Lower leg skin (tissue), 4 donors: ENCODE measurements around the gene USP35. TPM values are rescaled to one million over a fixed set of nuclear protein-coding genes. Genes with fewer than 3 reads are reported as not detected.

ENCODE experiments used
- DNase-seq, 2 donors: peaks; one replicate each; pipeline ENCODE4 v3.0.0-alpha.2; 2019; ENCODE audit warnings: low spot score in 2 of 2
- H3K4me3 ChIP-seq: fragments of 200-600 bp; sonication (generic); 2 replicates; pipeline ENCODE4 v1.5.1; 2017; ENCODE audit warnings: mild to moderate bottlenecking, low read depth; ENCODE audit not compliant: poor library complexity, severe bottlenecking
- POLR2A ChIP-seq, 2 donors: fragments of 450-650 bp; IDR thresholded peaks; one replicate each; pipeline ENCODE4 v1.6.1; 2016 to 2017; ENCODE audit warnings: antibody characterized with exemption in 2 of 2, mild to moderate bottlenecking in 1 of 2, moderate library complexity in 1 of 2
- WGBS, 2 donors: methylation state at CpG; one replicate each; pipeline ENCODE4 v1.1.5; 2018; 5-methylcytosine and 5-hydroxymethylcytosine counted together
- intact Hi-C: fragments of 100-400 bp; cut with DNase I; formaldehyde crosslinking; loops from one replicate; pipeline ENCODE4 v1.15.0; 2023; ENCODE audit warnings: low total_unique reads
- total RNA-seq, 4 donors: library from RNA; depleted of rRNA; stranded (reverse); fragments of >200 nt; gene quantifications; one replicate each; pipeline ENCODE4 v1.1.0, GENCODE V29; 2016
- TF ChIP-seq, protein P1 (sequence below), 3 donors: fragments of 450-650 bp; IDR thresholded peaks; one replicate each; pipeline ENCODE4 v1.5.1; 2016; ENCODE audit warnings: antibody characterized with exemption in 3 of 3, mild to moderate bottlenecking in 3 of 3, moderate library complexity in 2 of 3

The USP35 gene
- total RNA-seq, 4 donors from 2014 or later = 3.0 to 4.0 (median 3.5) TPM

DNA sequence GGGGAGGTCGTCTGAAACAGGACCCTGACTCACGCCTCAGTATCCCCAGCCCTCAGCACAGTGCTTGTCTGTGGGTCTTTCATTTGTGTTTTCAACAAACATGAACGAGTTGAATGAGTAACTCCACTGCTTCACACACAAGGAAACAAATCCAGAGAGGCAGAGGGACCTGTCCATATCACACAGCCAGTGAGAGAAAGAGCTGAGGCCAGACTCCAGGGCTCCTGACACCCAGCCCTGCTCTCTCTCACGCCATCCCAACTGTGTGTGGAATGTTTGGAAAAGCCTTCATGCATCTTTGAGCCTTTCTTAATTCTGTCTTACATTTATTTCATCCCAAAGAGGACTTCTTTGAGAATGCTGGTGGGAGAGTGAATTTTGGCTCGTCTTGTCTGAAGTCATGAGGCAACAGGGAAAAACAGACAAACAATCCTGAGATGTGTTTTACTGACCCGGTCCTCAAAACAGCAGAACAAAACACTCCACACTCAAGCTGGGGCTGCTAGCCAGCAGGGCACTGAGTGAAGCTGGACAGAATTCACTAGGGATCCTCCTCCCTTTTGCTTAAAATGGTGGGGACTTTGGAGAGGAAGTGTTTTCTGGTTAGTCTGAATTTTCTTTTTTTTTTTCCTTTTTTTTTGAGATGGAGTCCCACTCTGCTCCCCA, 29.6 kb upstream of the USP35 start:
- 60 to 68% methylated on average over 6 of the region's 6 CpGs for WGBS, 2 donors
- intact Hi-C loops = no loop called here
- no peak for TF ChIP-seq POLR2A (IDR thresholded peaks at IDR 0.05)
- TF ChIP-seq, protein P1, sequence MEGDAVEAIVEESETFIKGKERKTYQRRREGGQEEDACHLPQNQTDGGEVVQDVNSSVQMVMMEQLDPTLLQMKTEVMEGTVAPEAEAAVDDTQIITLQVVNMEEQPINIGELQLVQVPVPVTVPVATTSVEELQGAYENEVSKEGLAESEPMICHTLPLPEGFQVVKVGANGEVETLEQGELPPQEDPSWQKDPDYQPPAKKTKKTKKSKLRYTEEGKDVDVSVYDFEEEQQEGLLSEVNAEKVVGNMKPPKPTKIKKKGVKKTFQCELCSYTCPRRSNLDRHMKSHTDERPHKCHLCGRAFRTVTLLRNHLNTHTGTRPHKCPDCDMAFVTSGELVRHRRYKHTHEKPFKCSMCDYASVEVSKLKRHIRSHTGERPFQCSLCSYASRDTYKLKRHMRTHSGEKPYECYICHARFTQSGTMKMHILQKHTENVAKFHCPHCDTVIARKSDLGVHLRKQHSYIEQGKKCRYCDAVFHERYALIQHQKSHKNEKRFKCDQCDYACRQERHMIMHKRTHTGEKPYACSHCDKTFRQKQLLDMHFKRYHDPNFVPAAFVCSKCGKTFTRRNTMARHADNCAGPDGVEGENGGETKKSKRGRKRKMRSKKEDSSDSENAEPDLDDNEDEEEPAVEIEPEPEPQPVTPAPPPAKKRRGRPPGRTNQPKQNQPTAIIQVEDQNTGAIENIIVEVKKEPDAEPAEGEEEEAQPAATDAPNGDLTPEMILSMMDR (IDR thresholded peaks at IDR 0.05) = no peak
- no peak overlapping the region for H3K4me3 ChIP-seq
- no peak for DNase-seq

- intact Hi-C loops = no loop called here
These were observed 28.2 kb upstream of the USP35 start for GRCh38 chr11:78160557-78160956.

GRCh38 chr11:78161346-78161745, 27.4 kb upstream of the USP35 start:
- TF ChIP-seq POLR2A (IDR thresholded peaks at IDR 0.05) = no peak
- TF ChIP-seq, protein P1 (IDR thresholded peaks at IDR 0.05) = no peak
- intact Hi-C loops = no loop called here
- WGBS, 2 donors = 91 to 100% methylated on average over 2 of the region's 2 CpGs

More at GRCh38 chr11:78160557-78160956, 28.2 kb upstream of the USP35 start:
- H3K4me3 ChIP-seq = no peak overlapping the region
- TF ChIP-seq POLR2A (IDR thresholded peaks at IDR 0.05) = no peak
- TF ChIP-seq, protein P1 (IDR thresholded peaks at IDR 0.05) = no peak
- DNase-seq = no peak
- WGBS, 2 donors = 97 to 100% methylated on average over 1 of the region's 1 CpG

DNA sequence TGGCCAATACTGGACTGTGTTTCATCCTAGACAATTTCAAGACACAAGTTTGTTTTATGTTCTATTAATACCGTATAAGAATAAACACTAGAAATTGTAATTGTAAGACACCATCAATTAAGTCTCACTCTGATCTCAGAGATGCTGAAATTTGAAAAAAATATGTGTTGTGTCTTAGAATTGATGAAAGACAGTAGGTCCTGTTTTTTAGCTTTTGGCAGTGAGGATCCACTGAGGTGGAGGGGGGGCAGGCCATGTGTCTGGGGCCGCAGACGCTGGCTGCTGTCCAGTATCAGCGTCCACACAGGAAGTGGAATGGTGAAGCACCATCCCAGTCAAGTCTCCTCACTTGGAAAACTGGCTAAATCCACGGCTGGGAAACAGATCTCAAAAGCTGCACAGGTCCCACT, 26.8 kb upstream of the USP35 start:
- intact Hi-C loops = no loop called here
- DNase-seq = no peak
- 32 to 43% methylated on average over 5 of the region's 5 CpGs for WGBS, 2 donors

More at GRCh38 chr11:78161346-78161745, 27.4 kb upstream of the USP35 start:
- H3K4me3 ChIP-seq = no peak overlapping the region
- no peak for DNase-seq

DNA sequence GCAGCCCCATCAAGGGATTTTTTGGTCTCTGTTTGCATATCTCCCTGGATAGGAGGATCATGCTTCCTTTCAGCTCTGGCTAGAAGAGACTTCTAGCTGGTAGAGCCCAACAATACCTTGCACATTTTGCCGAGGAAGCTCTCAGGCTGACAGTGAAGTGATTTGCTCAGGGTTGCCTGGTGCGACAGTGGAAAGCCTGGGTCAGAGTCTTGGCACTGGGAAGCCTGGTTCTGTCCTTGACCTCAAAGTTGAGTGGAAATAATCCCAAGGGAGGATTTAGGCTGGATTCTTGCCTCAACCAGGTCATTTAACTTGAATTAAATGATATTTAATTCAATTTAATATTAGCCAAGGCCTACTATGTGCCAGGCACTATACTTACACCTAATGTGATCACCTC, 24.9 kb upstream of the USP35 start:
- WGBS, 2 donors = 68 to 76% methylated on average over 2 of the region's 2 CpGs
- intact Hi-C loops = no loop called here
- TF ChIP-seq, protein P1 (IDR thresholded peaks at IDR 0.05) = no peak
- no peak for TF ChIP-seq POLR2A (IDR thresholded peaks at IDR 0.05)

More for the DNA sequence above, 26.8 kb upstream of the USP35 start:
- TF ChIP-seq, protein P1 (IDR thresholded peaks at IDR 0.05) = no peak
- TF ChIP-seq POLR2A (IDR thresholded peaks at IDR 0.05) = no peak
- H3K4me3 ChIP-seq = no peak overlapping the region

DNA sequence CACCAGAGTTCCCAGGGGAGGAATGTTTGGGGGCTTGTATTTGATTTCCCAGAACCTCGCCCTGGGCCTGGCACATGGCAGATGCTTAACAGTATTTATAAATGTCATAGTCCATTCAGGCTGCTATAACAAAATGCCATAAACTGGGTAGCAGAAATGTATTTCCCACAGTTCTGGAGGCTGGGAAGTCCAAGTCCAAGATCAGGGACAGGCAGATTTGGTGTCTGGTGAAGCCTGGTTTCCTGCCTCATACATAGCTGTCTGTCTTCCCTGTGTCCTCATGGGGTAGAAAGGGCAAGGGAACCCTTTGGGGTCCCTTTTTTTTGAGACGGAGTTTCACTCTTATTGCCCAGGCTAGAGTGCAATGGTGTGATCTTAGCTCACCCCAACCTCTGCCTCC, 24.2 kb upstream of the USP35 start:
- H3K4me3 ChIP-seq = no peak overlapping the region
- no peak for TF ChIP-seq POLR2A (IDR thresholded peaks at IDR 0.05)
- TF ChIP-seq, protein P1 (IDR thresholded peaks at IDR 0.05) = no peak
- DNase-seq = no peak
- intact Hi-C loops = no loop called here
- WGBS, 2 donors = 87 to 98% methylated on average over 2 of the region's 2 CpGs

More for the DNA sequence above, 24.9 kb upstream of the USP35 start:
- no peak for DNase-seq
- H3K4me3 ChIP-seq = no peak overlapping the region
